ELF-1 (cell line): ENCODE results near the gene CBS.
"Not testable (repeated sequence)": the region's sequence is repeated elsewhere in the genome, so short reads cannot be mapped to it uniquely, and the experiment has no call there.

Experiments used
- DNase-seq: peaks from one replicate; pipeline ENCODE4 v3.0.0-alpha.2; 2016; ENCODE audit warnings: low read depth, low spot score

CBS gene

DNA sequence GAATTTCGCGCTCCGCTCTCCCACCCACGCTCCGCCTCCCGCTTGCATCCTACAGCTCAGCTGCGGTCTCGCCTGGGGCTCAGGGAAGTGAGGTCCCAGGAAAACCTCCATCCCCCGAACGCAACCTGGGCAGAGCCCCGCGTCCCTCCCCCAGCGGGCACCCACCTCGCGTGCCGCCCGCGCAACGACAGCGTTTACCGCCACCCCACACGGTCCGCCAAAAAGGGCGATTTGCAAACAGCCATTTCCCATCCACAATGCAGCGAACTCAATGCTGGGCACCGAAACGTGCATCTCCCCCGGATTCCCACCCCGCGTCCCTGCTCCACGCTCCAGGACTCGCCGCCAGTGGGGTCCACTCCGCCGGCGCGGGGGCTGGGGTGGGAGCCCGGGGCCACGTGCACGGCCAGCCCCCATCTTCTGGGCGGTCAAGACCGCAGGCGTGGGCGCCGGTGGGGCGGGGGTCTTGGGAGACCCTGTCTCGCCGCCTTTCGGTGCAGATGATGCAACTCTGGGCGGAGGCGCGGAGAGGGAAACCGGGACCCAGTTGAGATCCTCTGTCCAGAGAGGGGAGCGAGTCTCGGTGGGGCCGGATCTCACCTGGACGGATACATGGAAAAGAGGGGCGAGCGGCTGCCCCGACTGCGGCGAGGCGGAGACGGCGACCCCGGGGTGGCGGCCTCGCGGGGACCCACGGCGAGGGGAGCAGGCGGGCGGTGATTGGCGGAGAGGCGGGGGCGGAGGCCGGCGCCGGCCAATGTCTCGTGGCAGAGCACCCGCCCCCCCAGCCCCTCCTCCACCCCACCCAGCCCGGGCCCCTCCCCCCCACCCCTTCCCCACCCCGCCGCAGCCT is at the start of gene CBS:
Gene CBS, minus strand, starts transcription at position 666 of the 853 bp plus-strand sequence. CDS start 3,642 bp downstream, outside the sequence.
- not testable (repeated sequence) for DNase-seq

DNA sequence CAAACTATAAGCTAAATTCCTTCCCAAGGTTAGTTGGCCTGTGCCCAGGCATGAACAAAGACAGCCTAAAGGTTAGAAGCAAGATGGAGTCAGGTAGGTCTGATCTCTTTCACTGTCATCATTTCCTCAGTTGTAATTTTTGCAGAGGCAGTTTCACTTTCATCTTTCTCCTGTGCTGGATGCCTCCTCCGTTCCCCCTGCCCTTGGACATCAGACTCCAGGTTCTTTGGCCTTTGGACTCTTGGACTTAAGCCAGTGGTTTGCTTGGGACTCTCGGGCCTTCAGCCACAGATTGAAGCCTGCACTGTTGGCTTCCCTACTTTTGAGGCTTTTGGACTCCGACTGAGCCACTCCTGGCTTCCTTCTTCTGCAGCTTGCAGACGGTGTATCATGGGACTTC is 40.3 kb upstream of the CBS start:
- DNase-seq = not testable (repeated sequence)

DNA sequence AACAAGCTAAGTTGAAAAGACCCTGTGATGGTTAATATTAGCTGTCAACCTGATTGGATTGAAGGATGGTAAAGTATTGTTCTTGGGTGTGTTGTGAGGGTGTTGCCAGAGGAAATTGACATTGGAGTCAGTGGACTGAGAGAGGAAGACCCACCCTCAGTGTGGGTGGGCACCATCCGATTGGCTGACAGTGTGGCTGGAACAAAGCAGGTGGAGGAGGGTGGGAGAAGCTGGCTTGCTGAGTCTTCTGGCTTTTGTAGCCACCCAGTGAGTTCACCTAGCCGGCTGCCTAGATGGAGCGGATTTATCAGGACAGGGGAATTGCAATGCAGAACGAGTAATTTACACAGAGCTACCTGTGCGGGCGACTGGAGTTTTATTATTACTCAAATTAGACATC is 38.8 kb upstream of the CBS start:
- not testable (repeated sequence) for DNase-seq

DNA sequence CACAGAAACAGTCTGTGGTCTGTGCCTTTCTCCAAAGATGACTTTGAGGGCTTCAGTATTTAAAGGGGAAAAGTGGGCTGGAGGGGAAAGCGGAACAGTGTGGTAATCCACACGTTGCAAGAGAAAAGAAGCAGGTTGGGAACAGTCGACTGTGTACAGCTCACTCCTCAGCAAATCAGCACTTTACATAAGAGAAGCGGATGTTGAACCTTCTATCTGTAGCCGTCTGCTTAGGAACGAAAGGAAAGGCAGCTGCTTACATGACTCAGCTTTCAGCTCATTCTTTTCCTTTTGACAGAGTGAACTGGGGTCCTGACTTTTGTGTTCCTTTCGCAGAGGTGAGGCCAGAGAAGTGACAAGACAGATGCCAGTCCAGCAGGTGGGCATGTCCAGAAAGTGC is 33.4 kb upstream of the CBS start:
- DNase-seq = not testable (repeated sequence)

DNA sequence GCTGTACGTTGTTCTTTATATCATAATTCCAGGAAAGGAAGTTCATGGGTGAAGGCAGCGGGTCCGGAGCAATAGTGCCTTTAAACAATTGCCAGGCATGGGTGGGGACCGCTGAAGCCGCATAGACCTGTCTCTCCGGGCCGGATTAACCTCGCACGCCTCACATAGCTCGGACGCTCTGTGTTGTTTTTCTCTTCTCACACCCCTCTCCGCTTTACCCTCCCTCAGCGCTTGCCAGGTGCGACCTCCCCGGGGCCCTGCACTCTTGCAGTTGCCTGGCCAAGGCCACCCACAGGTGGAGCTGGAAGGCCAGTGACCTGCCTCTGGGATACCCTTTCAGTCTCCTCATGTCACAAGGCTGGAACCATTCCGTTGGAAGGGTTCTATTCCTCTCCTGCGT is 32.5 kb upstream of the CBS start:
- DNase-seq = not testable (repeated sequence)

DNA sequence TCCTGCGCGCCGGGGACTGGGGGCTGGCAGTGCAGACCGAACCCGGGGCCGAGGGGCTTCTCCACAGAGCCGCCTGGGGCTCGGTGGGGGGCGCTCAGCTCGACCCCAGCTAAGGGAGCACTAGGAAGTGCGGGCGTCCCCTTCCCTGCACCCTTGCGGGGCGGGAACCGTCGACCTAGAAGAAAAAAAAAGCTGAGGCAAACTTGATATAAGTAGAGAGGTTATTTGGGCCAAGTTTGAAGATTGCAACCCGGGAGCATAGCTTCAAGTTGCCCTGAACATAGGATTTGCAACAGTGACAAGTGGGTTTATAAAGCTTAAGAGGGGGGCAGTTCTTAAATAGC is 32.1 kb upstream of the CBS start:
- DNase-seq = not testable (repeated sequence)

DNA sequence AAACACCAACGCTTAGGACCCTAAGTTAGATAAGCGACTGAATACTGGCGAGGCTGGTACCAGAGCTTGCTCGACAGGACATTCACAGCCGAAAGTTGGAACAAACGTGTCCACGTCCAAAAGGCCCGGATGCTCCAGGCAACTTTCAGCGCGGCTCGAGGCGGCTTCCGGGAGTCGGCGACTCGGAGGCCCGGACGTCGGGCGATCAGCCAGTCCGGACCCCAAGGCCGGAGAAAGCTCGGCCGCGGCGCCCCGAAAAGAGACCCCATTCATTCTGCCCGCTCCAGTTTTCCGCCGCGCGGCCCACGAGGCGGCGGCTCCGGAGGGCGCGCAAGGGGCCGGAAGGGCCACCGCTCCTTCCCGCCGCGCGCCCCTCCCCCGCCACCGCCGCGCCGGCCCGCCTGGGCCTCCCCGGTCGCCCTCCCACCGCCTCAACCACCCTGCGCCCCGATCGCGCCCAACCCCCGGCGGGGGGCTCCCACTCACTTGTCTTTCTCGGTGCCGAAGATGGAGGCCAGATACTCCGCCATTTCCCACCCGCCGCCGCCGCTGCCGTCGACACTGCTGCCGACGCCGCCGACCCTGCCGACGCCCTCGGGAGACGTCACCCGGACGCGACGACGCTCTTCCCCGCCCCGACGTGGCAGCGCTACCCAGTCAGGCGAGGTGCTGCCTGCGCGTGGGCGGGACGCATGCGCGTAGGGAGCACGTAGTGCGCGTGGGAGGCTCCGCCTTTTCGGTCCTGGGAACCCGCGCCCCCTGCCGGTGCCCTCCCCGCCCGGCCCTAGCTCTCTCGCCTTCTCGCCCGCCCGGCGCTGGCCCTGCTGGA is 31.5 kb upstream of the CBS start, which contains the start of gene U2AF1:
Gene U2AF1, minus strand, starts transcription at position 606 of the 829 bp plus-strand sequence. Its CDS starts 76 bp downstream, at position 530.
- peak; percentile 24 for DNase-seq

DNA sequence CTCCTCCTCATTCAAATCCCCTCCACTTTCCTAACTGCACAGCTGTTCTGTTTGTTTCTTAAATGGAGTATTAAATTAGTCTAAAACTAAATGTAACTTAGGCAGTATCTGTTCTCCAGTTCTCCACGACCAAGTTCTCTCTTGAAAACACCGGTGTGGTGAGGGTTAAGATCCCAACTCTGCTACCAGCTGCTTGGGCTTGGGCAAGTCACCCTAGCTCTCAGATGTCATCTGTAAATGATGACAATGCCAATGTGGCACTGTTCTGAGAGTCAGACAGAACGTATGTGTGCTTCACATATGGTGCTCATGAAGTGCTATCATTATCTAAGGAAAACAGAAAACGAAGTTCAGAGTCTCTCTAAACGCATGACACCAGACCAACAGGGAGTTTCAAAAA is 29.0 kb upstream of the CBS start:
- not testable (repeated sequence) for DNase-seq

DNA sequence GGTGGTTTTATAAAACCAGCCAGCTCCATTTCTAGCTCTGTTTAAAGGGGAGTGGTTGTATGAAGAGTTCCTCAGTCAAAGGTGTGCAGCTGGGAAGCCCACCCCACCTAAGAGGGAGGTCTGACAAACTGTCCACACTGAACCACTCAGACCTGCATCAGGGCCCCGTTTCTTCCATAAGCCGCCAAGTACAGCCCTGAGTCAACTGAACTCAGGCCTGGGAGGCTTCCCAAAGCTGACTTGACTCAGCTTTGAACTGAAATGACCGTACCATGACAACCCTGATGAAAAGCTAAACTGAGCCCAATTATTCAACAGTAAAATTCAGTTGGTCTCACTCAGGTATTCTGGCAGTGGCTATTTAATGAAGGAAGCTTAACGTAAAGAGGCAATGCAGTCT is 26.6 kb upstream of the CBS start:
- not testable (repeated sequence) for DNase-seq

DNA sequence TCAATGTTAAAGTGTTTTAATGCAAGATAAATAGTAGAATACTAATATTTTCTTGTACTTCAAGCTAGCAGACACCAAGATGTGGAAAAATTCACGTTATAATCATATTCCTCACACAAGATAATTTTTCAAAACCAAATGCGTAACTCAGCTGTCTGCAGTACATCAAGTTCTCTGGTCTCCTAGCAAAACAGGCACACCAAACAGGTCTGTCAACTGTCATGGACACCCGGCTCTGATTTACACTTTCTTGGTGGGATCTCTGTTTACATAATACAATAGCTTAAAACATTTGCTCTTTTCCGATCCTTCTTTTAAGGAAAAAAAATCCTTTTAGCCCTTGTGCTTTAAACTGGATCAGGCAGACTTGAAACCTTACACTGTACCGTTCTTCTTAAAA is 26.0 kb upstream of the CBS start:
- not testable (repeated sequence) for DNase-seq

DNA sequence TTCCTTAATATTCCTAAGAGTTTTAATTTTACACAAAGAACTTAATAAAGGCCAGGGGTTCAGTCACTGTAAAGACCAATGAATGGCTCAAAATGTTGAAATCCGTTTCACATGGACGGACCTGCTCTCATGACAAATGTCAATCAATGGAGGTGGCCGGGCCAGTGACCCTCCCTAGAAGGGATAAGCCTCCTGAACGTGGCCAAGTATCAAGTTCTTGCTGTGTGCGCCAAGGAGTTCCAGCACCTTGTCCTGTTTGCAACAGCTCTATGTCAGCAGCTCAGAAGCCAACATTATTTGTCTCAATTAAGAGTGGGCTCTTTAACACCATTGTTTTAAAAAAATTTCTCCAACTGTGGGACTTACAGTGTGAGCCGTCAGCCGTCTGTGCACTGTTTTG is 25.4 kb upstream of the CBS start:
- not testable (repeated sequence) for DNase-seq

DNA sequence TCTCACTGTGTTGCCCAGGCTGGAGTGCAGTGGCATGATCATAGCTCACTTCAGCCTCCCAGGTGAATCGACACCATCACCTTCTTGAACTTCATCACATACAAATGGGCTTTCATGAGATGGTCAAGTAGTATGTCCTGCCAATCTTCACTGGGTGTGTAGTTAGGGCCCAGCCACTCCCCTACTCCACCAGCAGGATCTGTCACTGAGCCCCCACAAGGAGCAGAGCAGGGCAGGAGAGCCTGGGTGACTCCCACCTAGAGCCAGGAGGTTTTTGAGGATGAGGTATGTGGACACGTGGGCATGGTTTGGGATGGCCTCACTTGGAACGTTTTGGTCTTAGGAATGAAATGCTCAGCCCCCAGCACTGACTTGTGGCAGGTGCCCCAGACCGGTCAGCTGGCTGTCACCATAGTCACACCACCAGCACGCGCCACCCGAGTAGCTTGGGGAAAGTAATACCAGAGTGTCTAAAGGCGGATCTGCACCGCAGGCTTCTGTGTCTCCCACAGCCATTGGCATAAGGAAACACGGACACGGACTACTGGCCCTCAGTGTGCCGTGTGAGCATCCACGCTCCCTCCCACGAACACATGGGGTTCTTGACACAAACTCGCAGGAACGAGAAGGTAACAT is 16.5 kb upstream of the CBS start:
- not testable (repeated sequence) for DNase-seq

DNA sequence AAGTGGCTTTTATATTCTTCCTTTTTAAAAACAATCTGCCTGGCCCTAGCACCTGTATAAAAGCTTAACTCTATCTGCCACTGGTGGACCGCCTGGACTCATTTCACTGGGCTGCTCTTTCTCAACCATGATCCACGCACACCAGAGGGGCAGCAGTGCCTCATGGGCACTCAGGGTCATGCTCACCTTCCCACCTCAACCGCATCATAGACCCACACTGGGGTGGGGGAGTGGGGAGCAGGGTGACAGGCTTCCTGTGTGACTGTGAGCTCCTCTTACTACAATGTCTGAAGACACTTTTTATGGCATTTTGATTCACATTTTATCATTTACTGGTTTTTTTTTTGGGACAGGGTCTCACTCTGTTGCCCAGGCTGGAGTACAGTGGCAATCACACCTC is 15.3 kb upstream of the CBS start:
- DNase-seq = not testable (repeated sequence)

DNA sequence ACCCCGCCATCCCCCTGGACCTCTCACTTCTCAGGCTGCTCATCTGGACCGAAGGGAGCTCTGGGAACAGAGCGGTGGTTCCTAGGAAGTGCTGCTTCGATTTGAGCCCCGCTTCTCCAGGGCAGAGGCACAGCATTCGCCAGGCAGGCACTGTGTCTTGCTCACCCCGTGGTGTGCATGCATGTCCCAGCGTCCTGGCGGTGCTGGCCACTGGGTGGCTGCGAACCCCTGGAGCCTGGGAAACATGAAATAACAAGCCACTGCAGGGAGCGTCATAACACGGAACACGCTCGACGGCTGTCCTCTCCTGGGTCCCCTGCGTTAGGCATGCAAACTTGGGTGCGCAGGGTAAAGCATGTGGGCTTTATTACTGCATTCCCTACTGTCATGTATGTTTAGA is 13.8 kb upstream of the CBS start:
- DNase-seq = not testable (repeated sequence)

DNA sequence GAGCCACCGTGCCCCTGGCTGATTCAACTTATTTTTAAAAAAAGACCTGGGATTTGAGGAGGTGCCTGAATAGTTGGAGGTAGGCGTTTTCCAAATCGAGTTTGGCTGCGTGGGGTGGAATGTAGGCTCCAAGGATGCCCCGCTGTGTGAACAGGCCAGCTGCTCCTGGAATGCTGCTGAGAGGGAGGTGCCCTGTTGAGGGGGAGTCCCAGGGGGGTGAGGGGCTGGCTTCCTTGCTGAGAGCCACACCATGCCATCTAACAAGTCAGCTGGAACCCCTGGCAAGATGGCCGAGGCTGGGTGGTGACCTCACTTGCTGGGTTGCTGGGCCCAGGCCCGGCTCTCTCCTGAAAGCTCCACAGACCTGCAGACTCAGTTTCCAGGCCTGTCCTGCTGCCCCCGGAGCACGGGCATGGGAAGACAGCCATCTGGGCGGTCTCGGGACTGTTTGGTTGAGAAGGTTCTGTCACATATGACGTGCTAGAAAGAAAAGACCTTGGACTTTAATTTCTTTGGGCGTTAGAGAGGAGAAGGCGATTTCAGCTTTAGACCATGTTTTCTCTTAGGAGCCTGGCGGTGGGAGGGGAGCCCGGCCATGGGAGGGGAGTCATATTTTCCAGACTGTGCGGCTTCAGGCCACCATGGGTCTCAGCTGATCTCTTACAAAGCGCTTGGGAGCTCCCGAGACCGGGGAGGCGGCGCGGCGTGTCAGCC is 7.1 kb upstream of the CBS start:
- not testable (repeated sequence) for DNase-seq

DNA sequence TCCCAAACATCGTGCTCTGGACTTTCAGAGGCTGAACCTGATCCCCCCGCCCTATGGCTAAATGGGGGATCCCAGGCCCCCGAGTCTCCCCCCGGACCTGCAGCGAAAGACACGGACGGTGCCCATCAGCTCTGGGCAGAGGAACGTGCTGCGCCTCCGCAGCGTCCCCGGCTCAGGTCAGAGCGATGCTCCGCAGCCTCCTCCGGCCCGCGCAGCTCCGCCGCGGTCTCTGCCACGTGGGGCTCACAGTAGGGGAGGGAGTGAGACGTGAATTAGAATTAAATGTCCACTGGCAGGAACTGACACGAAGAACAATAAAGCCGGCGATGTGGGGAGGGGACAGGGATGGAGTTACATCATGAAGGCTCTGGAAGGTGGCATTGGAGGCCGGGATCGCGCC is 1.0 kb upstream of the CBS start:
- not testable (repeated sequence) for DNase-seq

DNA sequence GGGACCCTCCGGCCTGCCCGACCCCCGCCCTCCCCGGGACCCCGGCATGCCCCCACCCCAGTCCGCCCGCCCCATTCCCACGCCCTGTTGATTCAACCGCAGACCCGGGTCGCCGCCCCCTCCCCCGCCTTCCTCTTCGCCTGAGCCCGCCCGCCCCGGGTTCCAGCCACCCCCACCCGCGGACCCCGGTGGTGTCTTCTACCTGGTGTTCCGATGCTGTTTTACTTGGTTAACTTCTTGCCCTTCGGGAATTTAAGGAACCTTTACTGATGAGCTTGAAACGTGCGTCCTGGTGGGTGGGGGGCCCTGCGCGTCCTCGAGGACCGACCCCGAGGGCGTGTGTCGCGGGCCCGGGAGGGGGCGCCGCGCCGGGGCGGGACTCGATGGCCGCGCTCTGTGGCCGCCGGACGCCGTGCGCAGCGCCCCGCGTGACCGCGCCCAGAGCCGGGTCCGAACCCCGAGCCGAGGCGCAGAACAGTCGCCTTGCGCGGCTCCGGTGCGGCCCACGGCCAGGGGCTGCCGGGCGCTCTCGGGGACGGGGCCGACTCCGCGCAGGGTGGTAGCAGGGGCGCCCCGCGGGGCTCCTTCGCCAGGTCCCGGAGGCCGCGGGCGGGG is 495 bp upstream of the CBS start:
- not testable (repeated sequence) for DNase-seq

DNA sequence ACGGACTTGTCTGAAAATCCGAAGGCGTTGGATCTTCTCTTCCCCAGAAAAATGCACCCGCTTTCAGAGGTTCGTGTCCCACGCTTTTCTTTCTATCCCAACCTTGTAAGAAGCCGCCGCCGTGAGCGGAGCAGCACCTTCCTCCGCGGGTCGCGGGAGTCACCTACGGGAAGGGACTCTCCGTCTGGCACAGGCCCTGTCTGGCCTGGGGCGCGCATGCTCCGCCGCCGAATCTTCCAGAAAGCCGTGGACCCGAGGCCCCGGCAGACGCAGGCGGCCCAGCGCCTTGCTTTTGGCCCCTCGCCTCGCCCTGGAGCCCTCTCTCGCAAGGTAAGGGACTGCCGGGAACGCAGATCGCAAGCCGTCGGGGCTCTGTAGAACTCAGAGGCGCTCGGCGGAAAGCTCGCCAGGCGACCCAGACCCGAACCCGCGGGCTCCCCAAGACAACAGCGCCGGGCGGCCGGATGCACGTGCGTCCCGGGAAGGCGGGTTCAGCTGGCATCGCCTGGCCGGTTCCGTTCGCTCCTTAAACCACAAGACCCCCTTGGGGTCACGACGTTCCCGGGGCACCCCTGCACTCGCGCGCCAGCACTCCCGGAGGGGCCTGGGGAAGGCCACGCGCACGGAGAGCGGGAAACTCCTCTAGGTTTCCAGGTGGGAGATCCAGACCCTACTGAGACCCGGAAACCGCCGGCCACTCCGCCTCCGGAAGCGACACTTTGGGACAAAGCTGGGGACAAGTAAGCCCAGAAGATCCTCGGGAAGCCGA is 1.1 kb downstream of the CBS start:
- not testable (repeated sequence) for DNase-seq

DNA sequence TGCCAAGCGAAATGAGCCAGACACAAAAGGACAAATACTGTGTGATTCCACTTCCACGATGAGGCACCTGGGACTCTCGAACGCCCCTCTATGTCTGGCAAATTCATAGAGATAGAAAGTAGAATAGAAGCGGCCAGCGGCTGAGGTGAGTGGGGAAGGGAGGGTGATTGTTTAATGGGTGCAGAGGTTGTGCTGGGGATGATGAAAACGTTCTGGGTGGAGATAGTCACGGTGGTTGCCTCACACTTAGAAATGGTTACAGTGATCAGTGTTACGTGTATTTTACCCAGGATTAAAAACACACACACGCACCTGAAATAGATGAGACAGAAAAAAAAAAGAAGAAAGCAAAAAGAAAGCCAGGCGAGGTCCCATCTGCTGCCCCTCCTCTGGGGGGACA is 2.9 kb downstream of the CBS start:
- DNase-seq = not testable (repeated sequence)

DNA sequence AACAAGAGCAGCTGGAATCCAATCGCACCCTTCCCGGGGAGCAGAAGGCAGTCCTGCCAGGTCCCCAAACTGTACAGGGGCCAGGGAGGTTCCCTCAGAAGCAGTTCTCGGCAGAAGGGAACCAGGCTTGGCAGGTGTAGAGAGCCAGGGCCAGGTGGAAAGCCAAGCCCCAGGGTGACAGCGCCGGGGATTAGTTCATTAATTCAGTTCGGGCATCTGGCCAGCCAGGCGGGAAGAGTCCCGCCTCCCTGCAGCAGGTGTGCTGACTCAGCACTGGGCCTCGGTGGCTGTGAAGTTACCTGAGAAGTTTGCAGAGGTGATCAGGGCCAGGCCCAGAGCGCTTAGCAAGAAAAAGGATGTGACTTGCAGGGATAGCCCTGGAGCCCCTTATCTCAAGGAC is 6.0 kb downstream of the CBS start:
- not testable (repeated sequence) for DNase-seq
